HG03039 (cell line): Measurements from ENCODE around the gene NTN3.

Experiments
- ATAC-seq: cut with Tn5 transposase; IDR thresholded peaks from one replicate; pipeline ENCODE4 v1.9.1; 2021; ENCODE audit warnings: mild to moderate bottlenecking, moderate library complexity; ENCODE audit not compliant: unreplicated experiment

Gene NTN3

GRCh38 chr16:2495041-2495440 is 23.9 kb downstream of the NTN3 start:
- ATAC-seq = no peak

DNA sequence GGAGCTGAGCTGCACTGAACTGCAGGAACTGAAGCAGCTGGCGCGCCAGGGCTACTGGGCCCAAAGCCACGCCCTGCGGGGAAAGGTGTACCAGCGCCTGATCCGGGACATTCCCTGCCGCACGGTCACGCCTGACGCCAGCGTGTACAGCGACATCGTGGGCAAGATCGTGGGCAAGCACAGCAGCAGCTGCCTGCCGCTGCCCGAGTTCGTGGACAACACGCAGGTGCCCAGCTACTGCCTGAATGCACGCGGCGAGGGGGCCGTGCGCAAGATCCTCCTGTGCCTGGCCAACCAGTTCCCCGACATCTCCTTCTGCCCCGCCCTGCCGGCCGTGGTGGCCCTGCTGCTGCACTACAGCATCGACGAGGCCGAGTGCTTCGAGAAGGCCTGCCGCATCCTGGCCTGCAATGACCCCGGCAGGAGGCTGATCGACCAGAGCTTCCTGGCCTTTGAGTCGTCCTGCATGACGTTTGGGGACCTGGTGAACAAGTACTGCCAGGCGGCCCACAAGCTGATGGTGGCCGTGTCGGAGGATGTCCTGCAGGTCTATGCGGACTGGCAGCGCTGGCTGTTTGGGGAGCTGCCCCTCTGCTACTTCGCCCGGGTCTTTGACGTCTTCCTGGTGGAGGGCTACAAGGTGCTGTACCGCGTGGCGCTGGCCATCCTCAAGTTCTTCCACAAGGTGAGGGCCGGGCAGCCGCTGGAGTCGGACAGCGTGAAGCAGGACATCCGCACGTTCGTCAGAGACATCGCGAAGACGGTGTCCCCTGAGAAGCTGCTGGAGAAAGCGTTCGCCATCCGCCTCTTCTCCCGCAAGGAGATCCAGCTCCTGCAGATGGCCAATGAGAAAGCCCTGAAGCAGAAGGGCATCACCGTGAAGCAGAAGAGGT is 25.4 kb downstream of the NTN3 start:
- ATAC-seq = no peak

DNA sequence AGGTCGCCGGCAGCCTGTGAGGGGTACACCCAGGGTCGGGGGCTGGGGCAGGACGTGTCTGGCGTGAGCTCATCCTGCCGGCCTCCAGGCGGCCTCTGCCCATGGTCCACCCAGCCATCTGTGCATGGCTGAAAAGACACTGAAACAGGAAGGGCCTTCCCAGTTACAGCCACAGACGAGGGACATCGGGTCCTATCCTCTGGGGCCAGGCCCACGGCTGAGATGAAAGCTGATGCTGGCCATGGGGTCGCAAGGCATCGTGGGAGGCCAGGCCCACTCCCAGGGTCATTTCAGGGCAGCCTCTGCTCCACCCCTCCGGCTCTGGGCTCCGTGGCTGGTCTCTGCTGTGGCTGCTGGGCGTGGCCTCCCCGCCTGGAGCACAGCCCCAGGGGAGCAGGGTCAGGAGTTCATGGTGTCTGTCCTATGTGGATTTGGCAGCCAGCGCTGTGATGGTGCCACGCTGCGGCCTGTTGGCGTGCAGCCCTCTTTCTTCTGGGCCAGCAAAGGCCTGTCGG is 26.1 kb downstream of the NTN3 start:
- ATAC-seq = no peak

- no peak for ATAC-seq
These were observed 26.8 kb downstream of the NTN3 start for GRCh38 chr16:2497695-2498484.

DNA sequence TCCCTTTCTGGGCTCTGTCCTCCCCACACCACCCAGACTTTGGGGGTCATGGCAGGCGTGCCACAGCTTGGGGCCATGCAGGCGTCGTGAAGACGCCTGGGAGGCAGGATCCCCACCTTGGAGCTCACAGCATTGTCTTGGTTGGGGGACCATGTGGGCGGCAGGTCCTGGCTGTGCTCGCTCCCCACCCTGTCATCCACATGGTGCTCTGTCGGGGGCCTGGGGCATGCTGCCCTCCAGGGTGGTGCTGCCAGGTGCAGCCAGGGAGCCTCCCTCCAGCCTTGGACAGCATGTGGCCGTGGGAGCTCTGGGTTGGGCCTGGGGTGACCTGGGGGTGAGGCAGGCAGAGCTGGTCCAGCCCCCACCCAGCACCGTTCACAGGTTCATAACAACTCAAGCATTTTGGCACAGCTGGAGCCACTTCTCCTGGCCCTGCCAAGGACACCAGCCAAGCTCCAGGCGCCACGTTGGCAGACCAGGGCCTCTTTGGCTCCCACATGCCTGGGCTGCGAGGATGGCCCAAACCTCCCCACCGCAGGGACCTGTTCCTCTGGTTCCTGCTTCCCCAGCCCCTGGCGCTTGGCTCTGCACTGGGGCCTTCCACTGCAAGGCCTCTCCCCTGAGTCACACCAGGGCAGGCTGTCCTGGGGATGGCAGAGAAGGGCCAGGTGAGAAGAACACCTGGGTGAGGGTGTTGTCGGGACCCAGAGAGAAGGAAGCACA is 27.6 kb downstream of the NTN3 start:
- ATAC-seq = no peak

DNA sequence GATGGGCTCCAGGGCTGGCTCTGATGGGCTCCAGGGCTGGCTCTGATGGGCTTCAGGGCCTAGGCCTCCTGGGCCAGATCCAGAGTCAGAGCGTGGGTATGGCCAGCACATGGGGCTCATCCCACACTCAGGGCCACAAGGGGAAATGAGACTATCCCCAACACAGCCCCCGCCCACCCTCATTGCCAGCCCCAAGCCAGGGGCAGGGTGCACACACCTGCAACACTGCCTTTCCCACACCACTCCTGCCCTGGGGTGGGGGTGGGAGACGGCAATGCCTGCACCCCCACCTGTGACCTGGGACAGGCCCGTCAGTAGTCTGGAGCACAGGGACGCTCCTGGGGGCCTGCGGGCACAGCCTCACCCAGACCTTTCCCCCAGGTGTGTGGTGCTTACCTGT is 28.4 kb downstream of the NTN3 start:
- no peak for ATAC-seq

- ATAC-seq = no peak
These were observed 28.9 kb downstream of the NTN3 start for GRCh38 chr16:2499890-2500429.

DNA sequence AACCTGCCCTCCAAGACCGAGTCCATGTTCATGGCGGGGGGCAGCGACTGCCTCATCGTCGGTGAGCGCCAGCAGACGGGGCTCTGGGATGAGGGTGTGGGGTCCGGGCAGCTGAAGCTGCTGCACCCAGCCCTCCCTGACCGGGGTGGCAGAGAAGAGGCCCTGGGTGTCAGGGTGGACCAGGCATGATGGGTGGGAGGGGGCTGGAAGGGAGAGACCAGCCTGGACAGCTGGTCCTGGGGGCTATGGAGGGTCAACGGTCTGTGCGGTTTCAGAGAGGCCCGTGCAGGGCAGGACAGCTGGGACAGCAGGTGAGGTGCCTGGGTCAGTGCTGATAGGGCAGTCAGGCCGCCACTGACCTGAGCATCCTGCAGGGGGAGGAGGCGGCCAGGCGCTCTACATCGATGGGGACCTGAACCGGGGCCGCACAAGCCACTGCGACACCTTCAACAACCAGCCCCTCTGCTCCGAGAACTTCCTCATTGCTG is 29.4 kb downstream of the NTN3 start:
- ATAC-seq = no peak

- ATAC-seq = no peak
These were observed 30.0 kb downstream of the NTN3 start for GRCh38 chr16:2500918-2501750.

- ATAC-seq = no peak
These were observed 31.1 kb downstream of the NTN3 start for GRCh38 chr16:2501946-2502895.

DNA sequence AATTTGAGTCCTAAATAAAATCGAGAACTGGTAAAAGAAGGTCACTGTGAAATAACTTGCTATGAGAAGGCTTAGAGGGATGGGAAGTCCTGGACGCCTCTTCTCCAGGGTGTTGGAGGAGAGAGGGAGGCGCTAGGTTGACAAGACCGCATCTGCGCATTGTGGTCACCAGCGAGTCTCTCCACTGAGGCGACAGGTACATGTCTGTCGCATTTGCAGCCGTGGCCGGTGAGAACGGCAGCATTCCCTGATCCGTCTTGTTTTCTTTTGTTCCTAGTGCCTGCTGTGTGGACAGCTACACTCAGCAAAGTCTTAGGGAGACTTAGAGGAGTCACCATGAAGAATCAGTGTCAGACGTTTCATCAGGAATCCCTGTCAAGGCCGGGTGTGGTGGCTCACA is 34.6 kb downstream of the NTN3 start:
- no peak for ATAC-seq

DNA sequence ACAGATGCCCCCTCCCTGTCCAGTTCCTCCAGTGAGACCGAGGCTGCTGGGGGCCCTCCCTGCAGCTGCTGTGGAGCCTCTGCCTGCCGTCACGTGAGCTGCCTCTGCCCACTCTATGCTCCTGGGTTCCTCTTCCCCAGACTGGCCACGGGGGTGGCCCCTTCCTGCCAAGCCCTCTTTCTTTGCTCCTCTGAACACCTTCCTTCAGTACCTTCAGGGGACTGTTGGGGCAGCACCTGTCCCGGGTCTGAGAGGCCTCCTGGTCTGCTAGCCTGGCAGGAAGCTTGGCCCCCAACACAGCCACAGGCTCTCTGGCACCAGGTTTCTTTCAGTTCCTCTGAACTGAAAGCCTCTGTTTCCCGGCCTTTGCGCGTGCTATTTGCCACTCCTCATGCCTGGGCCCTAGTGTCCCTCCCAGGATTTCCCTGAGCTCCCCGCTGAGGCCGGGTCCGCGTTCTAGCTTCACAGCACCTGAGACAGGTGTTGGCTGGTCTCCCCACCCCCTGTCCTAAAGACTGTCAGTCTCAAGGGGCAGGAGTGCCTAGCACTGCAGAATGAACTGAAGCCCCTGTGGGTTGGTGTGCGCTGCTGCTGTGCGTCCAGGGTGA is 36.1 kb downstream of the NTN3 start:
- ATAC-seq = no peak

DNA sequence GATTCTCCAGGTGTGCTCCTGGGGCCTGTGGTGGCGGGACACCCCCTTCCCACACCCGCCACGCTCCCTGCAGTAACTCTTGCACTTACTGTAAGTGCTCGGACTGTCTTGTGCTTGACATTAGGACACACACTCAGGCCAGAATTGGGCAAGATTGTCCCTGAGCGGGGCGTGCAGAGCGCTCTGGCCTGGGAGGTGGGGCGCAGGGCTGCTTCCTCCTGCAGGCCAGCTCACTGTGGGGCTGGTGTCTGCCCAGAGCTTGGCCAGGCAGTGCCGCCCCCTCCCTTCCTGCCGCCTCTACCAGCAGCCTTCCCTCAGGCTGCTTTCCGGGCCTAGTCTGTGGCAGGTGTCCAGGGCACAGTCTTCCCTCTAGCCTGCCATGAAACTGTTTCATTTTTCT is 36.6 kb downstream of the NTN3 start:
- no peak for ATAC-seq

DNA sequence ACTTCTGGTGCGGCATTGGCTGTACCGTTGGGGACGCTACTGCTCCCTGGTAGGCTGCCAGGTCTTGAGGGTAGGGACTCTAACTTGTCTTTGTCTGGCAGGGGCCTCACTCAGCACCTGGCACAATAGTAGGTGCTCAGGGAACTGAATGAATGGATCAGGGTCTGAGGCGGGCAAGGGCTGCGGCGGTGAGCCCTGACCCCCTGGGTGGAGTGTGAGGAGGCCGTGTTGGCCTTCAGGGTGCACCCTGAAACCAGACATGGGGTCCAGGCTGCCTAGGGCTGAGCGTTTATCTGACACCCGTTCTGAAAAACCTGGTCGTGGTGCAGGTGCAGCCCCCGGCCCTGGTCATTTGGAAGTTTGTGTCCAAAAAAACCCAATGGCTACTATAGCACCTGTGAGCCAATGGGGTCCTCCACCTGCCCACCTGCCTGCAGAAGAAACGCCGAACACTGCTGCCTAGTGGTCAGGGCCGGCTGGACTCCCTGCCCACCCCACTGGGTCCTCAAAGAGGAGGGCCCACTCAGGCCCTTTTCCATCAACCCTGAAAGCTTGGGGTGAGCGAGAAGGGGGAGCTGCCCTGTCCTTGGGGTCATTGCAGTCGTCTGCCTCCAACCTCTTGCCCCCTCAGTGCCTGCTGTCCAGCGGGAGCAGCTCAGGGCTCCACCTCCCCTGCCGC is 37.8 kb downstream of the NTN3 start:
- ATAC-seq = no peak

GRCh38 chr16:2511128-2511800 is 40.2 kb downstream of the NTN3 start:
- ATAC-seq = no peak

- no peak for ATAC-seq
These were observed 41.1 kb downstream of the NTN3 start for GRCh38 chr16:2511996-2512734.
